Loucy (cell line): ENCODE data around the gene DGAT2.

Experiments
- EZH2phosphoT487 ChIP-seq: fragments of 200-600 bp; IDR thresholded peaks from 2 replicates; pipeline ENCODE4 v1.6.1; 2018; ENCODE audit warnings: antibody characterized with exemption, mild to moderate bottlenecking, moderate library complexity, borderline replicate concordance
- TF ChIP-seq, protein P1 (sequence below): fragments of 200-600 bp; sonication (generic); conservative IDR thresholded peaks from 2 replicates; pipeline ENCODE4 v1.5.1; 2014; ENCODE audit warnings: mild to moderate bottlenecking, antibody characterized with exemption, low read length

DNA sequence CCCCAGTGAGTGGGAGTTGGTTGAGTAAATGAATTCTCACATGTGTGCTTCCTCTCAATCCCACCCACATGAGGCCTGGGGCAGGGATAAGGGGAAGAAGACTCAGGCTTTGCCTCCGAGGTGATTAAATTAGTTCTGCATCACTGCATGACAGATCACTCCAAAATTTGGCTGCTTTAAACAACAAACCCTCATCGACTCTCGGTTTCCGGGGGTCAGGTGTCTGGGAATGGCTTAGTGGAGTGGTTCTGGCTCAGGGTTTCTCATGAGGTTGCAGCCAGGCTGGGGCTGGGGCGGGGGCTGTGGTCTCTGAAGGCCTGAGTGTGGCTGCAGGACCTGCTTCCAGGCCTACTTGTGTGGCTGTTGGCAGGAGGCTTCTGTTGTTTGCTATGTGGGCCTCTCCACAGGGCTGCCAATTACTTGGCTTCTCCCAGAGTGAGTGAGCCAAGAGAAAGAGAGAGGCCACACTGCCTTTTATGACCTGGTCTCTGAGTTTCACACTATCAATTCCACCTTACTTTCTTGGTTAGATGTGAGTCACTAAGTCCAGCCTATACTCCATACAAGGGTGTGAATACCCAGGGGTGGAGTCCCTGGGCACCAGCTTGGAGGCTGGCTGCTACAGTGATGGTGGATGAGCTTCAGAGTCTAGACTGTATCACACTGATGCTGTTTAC, 35.0 kb upstream of the DGAT2 start:
- TF ChIP-seq, protein P1, sequence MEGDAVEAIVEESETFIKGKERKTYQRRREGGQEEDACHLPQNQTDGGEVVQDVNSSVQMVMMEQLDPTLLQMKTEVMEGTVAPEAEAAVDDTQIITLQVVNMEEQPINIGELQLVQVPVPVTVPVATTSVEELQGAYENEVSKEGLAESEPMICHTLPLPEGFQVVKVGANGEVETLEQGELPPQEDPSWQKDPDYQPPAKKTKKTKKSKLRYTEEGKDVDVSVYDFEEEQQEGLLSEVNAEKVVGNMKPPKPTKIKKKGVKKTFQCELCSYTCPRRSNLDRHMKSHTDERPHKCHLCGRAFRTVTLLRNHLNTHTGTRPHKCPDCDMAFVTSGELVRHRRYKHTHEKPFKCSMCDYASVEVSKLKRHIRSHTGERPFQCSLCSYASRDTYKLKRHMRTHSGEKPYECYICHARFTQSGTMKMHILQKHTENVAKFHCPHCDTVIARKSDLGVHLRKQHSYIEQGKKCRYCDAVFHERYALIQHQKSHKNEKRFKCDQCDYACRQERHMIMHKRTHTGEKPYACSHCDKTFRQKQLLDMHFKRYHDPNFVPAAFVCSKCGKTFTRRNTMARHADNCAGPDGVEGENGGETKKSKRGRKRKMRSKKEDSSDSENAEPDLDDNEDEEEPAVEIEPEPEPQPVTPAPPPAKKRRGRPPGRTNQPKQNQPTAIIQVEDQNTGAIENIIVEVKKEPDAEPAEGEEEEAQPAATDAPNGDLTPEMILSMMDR: no peak
- TF ChIP-seq EZH2phosphoT487: no peak
